ENCODE data around the gene CPT1A.

- TF ChIP-seq, protein P1, sequence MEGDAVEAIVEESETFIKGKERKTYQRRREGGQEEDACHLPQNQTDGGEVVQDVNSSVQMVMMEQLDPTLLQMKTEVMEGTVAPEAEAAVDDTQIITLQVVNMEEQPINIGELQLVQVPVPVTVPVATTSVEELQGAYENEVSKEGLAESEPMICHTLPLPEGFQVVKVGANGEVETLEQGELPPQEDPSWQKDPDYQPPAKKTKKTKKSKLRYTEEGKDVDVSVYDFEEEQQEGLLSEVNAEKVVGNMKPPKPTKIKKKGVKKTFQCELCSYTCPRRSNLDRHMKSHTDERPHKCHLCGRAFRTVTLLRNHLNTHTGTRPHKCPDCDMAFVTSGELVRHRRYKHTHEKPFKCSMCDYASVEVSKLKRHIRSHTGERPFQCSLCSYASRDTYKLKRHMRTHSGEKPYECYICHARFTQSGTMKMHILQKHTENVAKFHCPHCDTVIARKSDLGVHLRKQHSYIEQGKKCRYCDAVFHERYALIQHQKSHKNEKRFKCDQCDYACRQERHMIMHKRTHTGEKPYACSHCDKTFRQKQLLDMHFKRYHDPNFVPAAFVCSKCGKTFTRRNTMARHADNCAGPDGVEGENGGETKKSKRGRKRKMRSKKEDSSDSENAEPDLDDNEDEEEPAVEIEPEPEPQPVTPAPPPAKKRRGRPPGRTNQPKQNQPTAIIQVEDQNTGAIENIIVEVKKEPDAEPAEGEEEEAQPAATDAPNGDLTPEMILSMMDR (IDR thresholded peaks at IDR 0.05) = no peak
- no peak for TF ChIP-seq POLR2A (IDR thresholded peaks at IDR 0.05)
- no peak for TF ChIP-seq EP300 (IDR thresholded peaks at IDR 0.05)
These were observed 106.1 kb downstream of the CPT1A start for GRCh38 chr11:68735646-68736045.

Data from ovary (tissue), 3 donors.